Glomerular visceral epithelial cell (primary cell): Measurements from ENCODE around the gene IMPDH2.
"Not testable (repeated sequence)": the region's sequence is repeated elsewhere in the genome, so short reads cannot be mapped to it uniquely, and the experiment has no call there.

Experiments used
- DNase-seq: peaks from one replicate; pipeline ENCODE4 v3.0.0-alpha.2; 2016; ENCODE audit errors: extremely low spot score

The IMPDH2 gene

GRCh38 chr3:49021813-49022687 lies 7.1 kb downstream of the IMPDH2 start, which contains the start of gene NDUFAF3:
Gene NDUFAF3 (plus strand): TSS chr3:49022121. CDS start chr3:49022145, 24 bp downstream.
- DNase-seq: peak; percentile 94

DNA sequence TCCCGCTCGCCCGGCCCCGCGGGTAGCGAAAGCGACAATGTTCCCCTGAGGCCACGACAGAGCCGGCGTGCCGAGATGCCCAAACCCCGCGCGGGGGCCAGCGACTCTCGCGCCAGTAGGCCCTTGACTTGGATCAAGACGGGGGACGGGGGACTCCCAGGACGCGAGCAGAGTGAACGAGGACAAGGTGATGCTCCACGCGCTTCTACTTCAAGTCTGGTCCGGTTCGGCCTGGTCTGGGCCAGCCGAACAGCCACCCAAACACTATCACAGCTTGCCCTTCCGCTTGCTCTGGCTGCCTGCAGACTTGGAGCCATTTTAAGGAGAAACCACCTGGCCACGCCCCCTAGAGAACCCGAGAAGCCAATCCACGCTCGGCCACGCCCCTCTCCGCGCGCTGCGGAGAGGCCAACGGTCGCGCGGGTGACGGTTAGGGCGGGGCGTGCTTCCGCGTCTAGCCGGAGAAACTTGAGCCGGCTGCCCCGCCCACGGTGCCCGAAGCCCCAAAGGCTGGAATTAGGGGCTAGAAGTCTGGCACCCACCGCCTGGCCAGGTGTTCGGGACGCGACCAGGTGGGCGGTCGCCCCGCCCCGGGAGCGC lies 7.9 kb downstream of the IMPDH2 start:
- peak; percentile 98 for DNase-seq

DNA sequence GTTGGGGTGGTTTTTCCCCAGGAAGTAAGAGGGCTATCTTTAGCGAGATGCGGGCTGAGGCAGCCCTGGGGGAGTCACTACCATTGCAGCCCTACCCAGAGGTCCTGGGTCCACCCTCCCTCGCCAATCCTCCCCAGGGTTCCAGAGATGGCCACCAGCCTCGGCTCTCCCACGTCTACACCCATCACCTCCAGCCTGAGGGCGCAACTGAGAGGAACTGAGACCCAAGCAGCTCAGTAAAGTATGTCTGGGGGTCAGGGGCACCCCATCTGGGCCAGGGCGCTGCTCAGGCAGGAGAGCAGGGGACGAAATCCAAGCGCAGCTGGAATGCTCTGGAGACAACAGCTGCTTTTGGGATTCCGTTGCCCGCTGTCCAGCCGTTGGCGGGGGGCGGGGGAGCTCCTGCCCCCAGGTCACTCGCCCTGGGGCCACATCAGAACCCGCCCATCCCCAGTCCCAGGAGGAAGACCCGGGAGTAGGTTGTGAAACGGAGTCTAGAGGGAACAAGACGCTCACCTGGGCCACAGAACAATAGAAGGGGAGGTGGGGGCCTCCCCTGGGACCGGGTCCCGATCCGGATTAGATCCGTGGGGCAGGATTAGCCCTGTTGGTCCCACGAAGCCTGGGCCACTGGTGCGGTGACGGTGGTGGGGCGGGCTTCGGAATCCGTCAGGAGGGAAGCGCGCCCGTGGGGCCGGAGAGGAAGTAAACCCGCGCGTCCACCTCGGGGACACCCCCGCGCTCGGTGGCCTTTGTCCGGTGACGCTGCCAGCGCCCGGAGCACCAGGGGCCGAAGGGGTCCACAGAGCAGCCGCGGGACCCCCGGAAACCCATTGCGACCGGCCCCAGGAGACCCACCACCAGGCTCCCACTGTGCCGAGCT lies 8.6 kb downstream of the IMPDH2 start:
- peak; percentile 23 for DNase-seq

DNA sequence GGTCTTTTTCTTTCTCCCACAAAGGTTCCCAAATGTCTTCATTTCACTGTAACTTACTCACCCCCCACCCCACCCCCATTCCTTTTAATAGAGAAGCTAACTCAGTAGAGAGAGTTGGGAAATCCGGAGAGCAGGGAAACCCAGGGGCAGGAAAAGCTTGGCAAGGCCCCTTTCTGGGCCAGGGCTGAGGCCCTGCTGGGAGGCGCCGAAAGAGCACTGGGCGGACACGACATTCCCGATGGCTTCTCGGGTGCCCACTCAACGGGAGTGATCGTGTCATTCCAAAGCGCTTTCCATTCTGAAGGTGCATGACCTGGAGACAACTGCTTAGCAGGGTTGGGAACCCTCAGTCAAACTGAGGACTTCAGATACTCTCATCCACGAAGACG lies 9.3 kb downstream of the IMPDH2 start:
- DNase-seq: no peak

- no peak for DNase-seq
Observed at GRCh38 chr3:49018707-49019006, 10.5 kb downstream of the IMPDH2 start.

GRCh38 chr3:49017971-49018706 lies 11.1 kb downstream of the IMPDH2 start, which contains the start of gene DALRD3:
Gene DALRD3 (minus strand): TSS chr3:49018580. CDS start chr3:49018564, 16 bp downstream.
- peak; percentile 66 for DNase-seq

DNA sequence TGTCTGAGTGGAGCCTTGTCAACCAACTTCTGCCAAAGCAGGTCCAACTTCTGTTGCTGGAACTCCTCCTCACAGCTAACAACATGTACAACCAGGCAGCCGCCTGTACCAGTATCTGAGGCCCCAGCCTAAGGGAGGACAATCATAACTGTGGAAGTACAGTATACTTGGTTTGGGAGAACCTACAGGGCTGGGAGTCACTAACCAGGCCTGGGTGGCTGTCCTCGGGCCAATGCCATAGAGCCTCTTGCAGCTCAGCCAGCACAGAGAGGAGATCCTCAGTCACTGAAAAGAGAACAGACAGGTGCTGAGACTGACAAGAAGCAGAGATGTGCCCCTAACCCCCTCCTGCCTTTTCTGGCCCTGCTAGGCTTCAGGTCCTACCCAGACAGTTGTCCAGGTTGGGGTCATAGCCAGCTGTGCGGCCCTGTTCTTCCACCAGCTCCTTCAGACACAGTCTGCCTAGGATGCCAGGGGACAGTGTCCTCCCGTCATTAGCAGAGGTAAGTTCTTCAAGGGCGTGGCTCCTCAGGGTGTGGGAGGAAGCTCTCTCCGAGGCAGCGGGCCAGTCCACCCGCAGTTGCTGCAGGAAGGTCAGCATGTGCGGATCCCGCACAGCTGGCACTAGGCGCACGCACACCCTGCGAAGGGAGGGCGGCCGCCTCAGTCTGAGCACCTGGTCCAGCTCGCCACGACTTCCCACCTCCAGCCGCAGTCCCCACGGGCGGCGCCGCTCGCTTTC lies 11.8 kb downstream of the IMPDH2 start:
- DNase-seq: peak; percentile 33

GRCh38 chr3:49016414-49017228 lies 12.6 kb downstream of the IMPDH2 start:
- DNase-seq: no peak

GRCh38 chr3:49015765-49016164 lies 13.4 kb downstream of the IMPDH2 start:
- DNase-seq: no peak

- DNase-seq: no peak
Observed at GRCh38 chr3:49015072-49015471, 14.1 kb downstream of the IMPDH2 start.

- peak; percentile 61 for DNase-seq
Observed at GRCh38 chr3:49013738-49014660, 15.2 kb downstream of the IMPDH2 start.

- DNase-seq: no peak
Observed at GRCh38 chr3:49013113-49013737, 16.0 kb downstream of the IMPDH2 start.

- DNase-seq: no peak
Observed at GRCh38 chr3:49012441-49013017, 16.7 kb downstream of the IMPDH2 start.

GRCh38 chr3:49009396-49009795 lies 19.8 kb downstream of the IMPDH2 start:
- DNase-seq: no peak

- not testable (repeated sequence) for DNase-seq
Observed at GRCh38 chr3:49008627-49009026, 20.6 kb downstream of the IMPDH2 start.

- DNase-seq: peak; percentile 94
Observed at GRCh38 chr3:49007771-49008528, 21.2 kb downstream of the IMPDH2 start.

DNA sequence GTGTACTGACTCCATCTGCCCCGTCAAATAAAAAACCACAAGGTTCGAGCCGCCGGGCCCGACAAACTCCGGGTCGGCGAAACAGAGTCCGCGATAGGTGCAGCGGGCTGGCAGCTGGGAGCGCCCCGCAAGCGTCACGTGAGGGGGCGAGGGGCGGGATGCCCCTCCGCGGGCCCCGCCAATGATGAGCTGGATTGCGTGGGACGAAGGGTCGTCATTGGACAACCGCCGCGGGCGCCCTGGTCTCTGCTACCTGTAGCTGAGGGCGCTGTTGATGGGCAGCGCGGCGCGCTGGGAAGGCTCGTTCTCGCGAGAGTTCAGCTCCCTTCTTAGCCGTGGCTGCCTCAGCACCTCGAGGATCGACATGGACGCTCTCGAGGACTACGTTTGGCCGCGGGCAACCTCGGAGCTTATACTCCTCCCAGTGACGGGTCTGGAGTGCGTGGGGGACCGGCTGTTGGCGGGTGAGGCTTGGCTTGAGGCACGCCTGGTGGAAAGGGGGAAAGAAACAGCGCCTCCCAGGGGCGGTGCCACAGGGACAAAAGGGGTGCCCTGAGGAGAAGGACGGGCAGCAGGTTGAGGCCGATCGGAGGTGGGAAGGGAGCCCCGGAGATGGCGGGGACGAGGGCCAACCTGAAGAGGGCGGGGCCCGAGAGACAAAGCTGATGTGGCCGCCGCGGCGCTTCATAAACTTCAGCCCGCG lies 22.0 kb downstream of the IMPDH2 start, which contains the start of gene WDR6:
WDR6 (plus strand) TSS at position 324 of the 703 bp plus-strand sequence; CDS start at position 365, 41 bp downstream.
- peak; percentile 97 for DNase-seq
